ENCODE data around the gene ARHGEF33.

- TF ChIP-seq CTCF (IDR thresholded peaks at IDR 0.05; ENCODE audit: insufficient read depth, low read length) (no peak), POLR2AphosphoS5 (IDR thresholded peaks at IDR 0.05; ENCODE audit: low read depth) (no peak), REST (IDR thresholded peaks at IDR 0.05; ENCODE audit: insufficient replicate concordance, low read depth) (no peak), GABPA (IDR thresholded peaks at IDR 0.05; ENCODE audit: low read depth) (no peak), SPI1 (IDR thresholded peaks at IDR 0.05; ENCODE audit: borderline replicate concordance, low read depth) (no peak)
These were observed 76.3 kb downstream of the ARHGEF33 start for GRCh38 chr2:38966006-38966405.

Data from HL-60 (cell line).